Progenitor cell of endocrine pancreas (in vitro differentiated cells): ENCODE measurements around the gene NAT16. TPM values are rescaled to one million over a fixed set of nuclear protein-coding genes. Genes with fewer than 3 reads are reported as not detected.
A peak's percentile ranks its signal among the peaks of the same experiment; 100 is the strongest.

Source experiments
- DNase-seq: peaks from one replicate; pipeline ENCODE4 v3.0.0; 2021; ENCODE audit warnings: low spot score; ENCODE audit not compliant: unreplicated experiment
- H3K27ac Mint-ChIP-seq: 2 replicates; pipeline ENCODE4 v1.8.0; 2021; ENCODE audit warnings: mild to moderate bottlenecking, moderate library complexity, mixed read lengths
- H3K27me3 Mint-ChIP-seq: 2 replicates; pipeline ENCODE4 v1.8.0; 2021; ENCODE audit warnings: mixed read lengths
- H3K36me3 Mint-ChIP-seq: 2 replicates; pipeline ENCODE4 v1.8.0; 2022; ENCODE audit warnings: mixed read lengths; ENCODE audit not compliant: insufficient read depth
- H3K4me1 Mint-ChIP-seq: 2 replicates; pipeline ENCODE4 v1.8.0; 2021; ENCODE audit warnings: low read depth, mixed read lengths
- H3K4me3 Mint-ChIP-seq: 2 replicates; pipeline ENCODE4 v1.8.0; 2021; ENCODE audit warnings: low read depth, mild to moderate bottlenecking, moderate library complexity, mixed read lengths
- H3K9me3 Mint-ChIP-seq: 2 replicates; pipeline ENCODE4 v1.8.0; 2021; ENCODE audit warnings: low read depth, mixed read lengths
- CTCF ChIP-seq: fragments of 200-600 bp; sonication (generic); IDR thresholded peaks from one replicate; pipeline ENCODE4 v1.5.0; 2021; ENCODE audit warnings: antibody characterized with exemption, mild to moderate bottlenecking; ENCODE audit not compliant: unreplicated experiment
- total RNA-seq: library from RNA; stranded (reverse); gene quantifications from 2 replicates; pipeline ENCODE4 v1.2.1, GENCODE V29; 2021

NAT16 gene
- total RNA-seq, 1 donor from 2014 or later: not detected

- Mint-ChIP-seq H3K4me1 (peaks cover 10% of the 10 kb centered on the region), H3K9me3 (no peaks in the 10 kb centered on the region), H3K36me3 (peaks cover 9% of the 10 kb centered on the region), H3K4me3 (peak overlapping the region; percentile 64), H3K27me3 (peaks cover 33% of the 10 kb centered on the region), H3K27ac (peak overlapping the region; percentile 76)
- DNase-seq: no peak
- no peak for TF ChIP-seq CTCF
Measured at GRCh38 chr7:101161692-101162471, 18.2 kb downstream of the NAT16 start.

- Mint-ChIP-seq H3K9me3 (no peaks in the 10 kb centered on the region), H3K27ac (no peak overlapping the region), H3K27me3 (peaks cover 26% of the 10 kb centered on the region), H3K4me3 (no peak overlapping the region), H3K4me1 (peaks cover 8% of the 10 kb centered on the region), H3K36me3 (peaks cover 9% of the 10 kb centered on the region)
- no peak for DNase-seq
- no peak for TF ChIP-seq CTCF
Measured at GRCh38 chr7:101160910-101161309, 19.2 kb downstream of the NAT16 start.

- peaks cover 9% of the 10 kb centered on the region for H3K36me3 Mint-ChIP-seq
- no peak overlapping the region for H3K4me3 Mint-ChIP-seq
- peaks cover 18% of the 10 kb centered on the region for H3K27me3 Mint-ChIP-seq
- no peak for DNase-seq
- no peak overlapping the region for H3K27ac Mint-ChIP-seq
- no peaks in the 10 kb centered on the region for H3K9me3 Mint-ChIP-seq
- no peak for TF ChIP-seq CTCF
- peaks cover 11% of the 10 kb centered on the region for H3K4me1 Mint-ChIP-seq
Measured at GRCh38 chr7:101159696-101160674, 20.1 kb downstream of the NAT16 start.

GRCh38 chr7:101156866-101157589 lies 23.1 kb downstream of the NAT16 start:
- no peak for TF ChIP-seq CTCF
- peak overlapping the region; percentile 5 for H3K4me3 Mint-ChIP-seq
- peaks cover 16% of the 10 kb centered on the region for H3K27me3 Mint-ChIP-seq
- H3K9me3 Mint-ChIP-seq: no peaks in the 10 kb centered on the region
- H3K4me1 Mint-ChIP-seq: peaks cover 7% of the 10 kb centered on the region
- H3K27ac Mint-ChIP-seq: no peak overlapping the region
- no peak for DNase-seq
- H3K36me3 Mint-ChIP-seq: peaks cover 9% of the 10 kb centered on the region

GRCh38 chr7:101156277-101156676 lies 23.8 kb downstream of the NAT16 start:
- peaks cover 7% of the 10 kb centered on the region for H3K4me1 Mint-ChIP-seq
- peak overlapping the region; percentile 27 for H3K27ac Mint-ChIP-seq
- H3K27me3 Mint-ChIP-seq: peaks cover 12% of the 10 kb centered on the region
- peak; percentile 11 for TF ChIP-seq CTCF
- peak overlapping the region; percentile 29 for H3K4me3 Mint-ChIP-seq
- no peak for DNase-seq
- H3K36me3 Mint-ChIP-seq: peaks cover 9% of the 10 kb centered on the region
- H3K9me3 Mint-ChIP-seq: no peaks in the 10 kb centered on the region
